PC-3 (cell line): ENCODE measurements around the gene TPRN. TPM values are rescaled to one million over a fixed set of nuclear protein-coding genes. Genes with fewer than 3 reads are reported as not detected.

ENCODE experiments used
- ATAC-seq: fragments of 200-7000 bp; cut with Tn5 transposase; 2 replicates; pipeline ENCODE4 v1.9.1; 2020; ENCODE audit warnings: mild to moderate bottlenecking, moderate library complexity
- BruUV-seq: library from RNA; stranded (reverse); fragments of 400-500 nt; replicated peaks from 2 replicates; lab custom pipeline; 2021; lab: Mats Ljungman, UMichigan
- CTCF ChIA-PET: fragments of 300-600 bp; sonication (Branson Sonifier 250); formaldehyde crosslinking; loops from one replicate; lab custom pipeline; 2022; ENCODE audit warnings: antibody characterized with exemption; lab: Charles Lee
- POLR2A ChIA-PET: fragments of 300-600 bp; sonication (Branson Sonifier 250); formaldehyde crosslinking; loops from one replicate; lab custom pipeline; 2022; ENCODE audit warnings: antibody characterized with exemption; ENCODE audit not compliant: unreplicated experiment; lab: Charles Lee
- DNase-seq: peaks from one replicate; pipeline ENCODE4 v3.0.0-alpha.2; 2015
- H2AFZ ChIP-seq: fragments of 300-600 bp; sonication (generic); 2 replicates; pipeline ENCODE4 v1.6.0; 2016; ENCODE audit warnings: antibody characterized with exemption, low read length
- H3F3A ChIP-seq: fragments of 300-600 bp; sonication (generic); one replicate; pipeline ENCODE4 v1.6.0; 2017; ENCODE audit warnings: antibody characterized with exemption, low read length, control low read depth, mild to moderate bottlenecking; ENCODE audit not compliant: unreplicated experiment
- H3K27ac ChIP-seq: fragments of 300-600 bp; sonication (generic); 2 replicates; pipeline ENCODE4 v1.5.1; 2016; ENCODE audit warnings: mild to moderate bottlenecking, low read length
- H3K27me3 ChIP-seq: fragments of 300-600 bp; sonication (generic); 2 replicates; pipeline ENCODE4 v1.6.1; 2016; ENCODE audit warnings: low read length, mixed read lengths
- H3K36me3 ChIP-seq: fragments of 300-600 bp; sonication (generic); 2 replicates; pipeline ENCODE4 v1.6.1; 2016; ENCODE audit warnings: low read depth, mixed run types, low read length, mixed read lengths
- H3K4me1 ChIP-seq: fragments of 300-600 bp; sonication (generic); 2 replicates; pipeline ENCODE4 v1.5.1; 2016; ENCODE audit warnings: low read length; ENCODE audit not compliant: insufficient read depth
- H3K4me2 ChIP-seq: fragments of 300-600 bp; sonication (generic); 2 replicates; pipeline ENCODE4 v1.6.0; 2016; ENCODE audit warnings: low read length
- H3K4me3 ChIP-seq: fragments of 300-600 bp; sonication (generic); 2 replicates; pipeline ENCODE4 v1.5.1; 2016; ENCODE audit warnings: mild to moderate bottlenecking, low read length, mixed read lengths
- H3K79me2 ChIP-seq: fragments of 300-600 bp; sonication (generic); 2 replicates; pipeline ENCODE4 v1.6.1; 2017; ENCODE audit warnings: low read length, mixed read lengths
- H3K9ac ChIP-seq: fragments of 300-600 bp; sonication (generic); 2 replicates; pipeline ENCODE4 v1.6.0; 2016; ENCODE audit warnings: mild to moderate bottlenecking, low read length
- H3K9me2 ChIP-seq: fragments of 300-600 bp; sonication (generic); replicated peaks from 2 replicates; pipeline ENCODE4 v1.6.1; 2016; ENCODE audit warnings: mixed run types, low read length, mixed read lengths
- H3K9me3 ChIP-seq: fragments of 300-600 bp; sonication (generic); 2 replicates; pipeline ENCODE4 v1.6.1; 2016; ENCODE audit warnings: low read length, mixed read lengths
- H4K20me1 ChIP-seq: fragments of 300-600 bp; sonication (generic); 2 replicates; pipeline ENCODE4 v1.6.1; 2016; ENCODE audit warnings: low read length, mixed read lengths
- EZH2 ChIP-seq: fragments of 300-600 bp; sonication (generic); IDR thresholded peaks from one replicate; pipeline ENCODE4 v1.6.1; 2017; ENCODE audit warnings: antibody characterized with exemption, mild to moderate bottlenecking, low read length; ENCODE audit not compliant: unreplicated experiment
- EZH2phosphoT487 ChIP-seq: fragments of 300-600 bp; sonication (generic); IDR thresholded peaks from 2 replicates; pipeline ENCODE4 v1.6.1; 2018; ENCODE audit warnings: mild to moderate bottlenecking, antibody characterized with exemption, low read length, borderline replicate concordance
- intact Hi-C: fragments of 100-400 bp; cut with micrococcal nuclease; formaldehyde crosslinking; loops from 2 replicates; pipeline ENCODE4 v1.9.0; 2023
- total RNA-seq: library from RNA; depleted of rRNA; stranded (reverse); fragments of >200 nt; gene quantifications from 2 replicates; pipeline ENCODE4 v1.2.3, GENCODE V29; 2014
- TF ChIP-seq, protein P1 (sequence below): fragments of 300-600 bp; sonication (generic); conservative IDR thresholded peaks from 2 replicates; pipeline ENCODE4 v1.5.1; 2017; ENCODE audit warnings: antibody characterized with exemption, low read depth, mild to moderate bottlenecking, low read length

The TPRN gene
- total RNA-seq, 1 experiment from 2014 or later = 11.3 TPM

DNA sequence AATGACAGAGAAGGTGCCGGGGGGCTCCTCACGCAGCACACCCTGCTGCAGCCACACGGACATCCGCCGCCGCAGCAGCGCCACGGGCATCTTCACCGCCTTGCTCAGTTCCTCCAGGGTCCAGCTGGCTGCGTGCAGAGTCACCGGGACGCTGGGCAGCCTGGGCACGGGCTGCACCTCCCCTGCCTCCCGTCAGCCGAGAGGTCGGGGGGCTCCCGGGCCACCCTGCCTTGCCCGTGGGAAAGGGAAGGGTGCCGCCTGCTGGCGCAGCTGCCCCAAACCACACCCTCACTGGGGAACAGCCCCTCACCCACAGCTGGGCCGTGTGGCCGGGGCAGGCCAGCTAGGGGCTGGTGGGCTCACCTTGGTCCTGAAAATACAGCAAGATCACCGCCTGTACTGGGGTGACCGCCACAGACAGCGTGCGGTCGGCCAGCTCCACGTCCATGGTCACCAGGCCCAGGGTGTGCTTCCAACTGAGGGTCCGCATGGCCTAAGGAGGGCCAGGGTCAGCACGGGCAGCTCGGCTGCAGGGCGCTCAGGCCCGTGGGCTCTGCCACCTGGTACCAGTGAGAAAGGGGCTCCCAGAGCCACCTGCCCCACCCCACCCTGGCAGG, 25.1 kb downstream of the TPRN start:
- Histone ChIP-seq H3K9me2 (no peaks in the 10 kb centered on the region), H4K20me1 (no peaks in the 10 kb centered on the region), H3K4me2 (no peak overlapping the region), H3K27me3 (no peaks in the 10 kb centered on the region), H3K4me1 (no peaks in the 10 kb centered on the region), H3K9me3 (no peaks in the 10 kb centered on the region), H3F3A (no peaks in the 10 kb centered on the region), H3K36me3 (no peaks in the 10 kb centered on the region), H3K9ac (no peak overlapping the region), H3K4me3 (no peak overlapping the region), H2AFZ (no peak overlapping the region), H3K27ac (no peak overlapping the region), H3K79me2 (no peaks in the 10 kb centered on the region)
- no TSS peak for BruUV-seq
- TF ChIP-seq, protein P1, sequence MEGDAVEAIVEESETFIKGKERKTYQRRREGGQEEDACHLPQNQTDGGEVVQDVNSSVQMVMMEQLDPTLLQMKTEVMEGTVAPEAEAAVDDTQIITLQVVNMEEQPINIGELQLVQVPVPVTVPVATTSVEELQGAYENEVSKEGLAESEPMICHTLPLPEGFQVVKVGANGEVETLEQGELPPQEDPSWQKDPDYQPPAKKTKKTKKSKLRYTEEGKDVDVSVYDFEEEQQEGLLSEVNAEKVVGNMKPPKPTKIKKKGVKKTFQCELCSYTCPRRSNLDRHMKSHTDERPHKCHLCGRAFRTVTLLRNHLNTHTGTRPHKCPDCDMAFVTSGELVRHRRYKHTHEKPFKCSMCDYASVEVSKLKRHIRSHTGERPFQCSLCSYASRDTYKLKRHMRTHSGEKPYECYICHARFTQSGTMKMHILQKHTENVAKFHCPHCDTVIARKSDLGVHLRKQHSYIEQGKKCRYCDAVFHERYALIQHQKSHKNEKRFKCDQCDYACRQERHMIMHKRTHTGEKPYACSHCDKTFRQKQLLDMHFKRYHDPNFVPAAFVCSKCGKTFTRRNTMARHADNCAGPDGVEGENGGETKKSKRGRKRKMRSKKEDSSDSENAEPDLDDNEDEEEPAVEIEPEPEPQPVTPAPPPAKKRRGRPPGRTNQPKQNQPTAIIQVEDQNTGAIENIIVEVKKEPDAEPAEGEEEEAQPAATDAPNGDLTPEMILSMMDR = no peak
- TF ChIP-seq EZH2phosphoT487 (no peak), EZH2 (no peak)
- ChIA-PET POLR2A (no interaction called here), CTCF (no interaction called here)
- ATAC-seq (no peak), DNase-seq (no peak)
- intact Hi-C loops = no loop called here

DNA sequence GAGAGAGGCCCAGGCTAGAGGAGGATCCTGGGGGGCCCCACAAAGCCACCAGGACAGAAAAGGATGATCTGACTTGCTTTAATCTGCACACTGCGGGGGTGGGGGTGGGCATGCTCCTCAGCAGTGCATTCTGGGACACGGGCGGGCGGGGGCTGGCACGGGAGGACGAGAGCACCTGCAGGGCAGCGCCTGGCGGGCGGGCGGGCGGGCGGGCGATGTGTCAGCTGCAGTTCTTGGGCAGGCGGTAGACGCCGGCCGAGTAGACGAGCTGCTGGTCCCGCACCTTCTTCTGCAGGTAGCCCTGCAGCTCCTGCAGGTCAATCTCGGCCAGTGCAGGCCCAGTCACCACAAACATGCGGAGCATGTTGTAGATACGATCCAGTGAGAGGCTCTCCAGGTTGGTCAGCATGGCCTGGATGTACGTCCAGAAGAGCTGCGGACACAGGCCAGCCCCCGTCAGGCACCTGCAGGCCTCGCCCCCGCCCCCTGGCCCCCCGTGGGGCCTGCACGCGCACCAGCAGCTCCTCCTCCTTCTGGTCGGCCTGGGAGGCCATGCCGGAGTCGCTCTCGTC, 25.7 kb downstream of the TPRN start:
- no peaks in the 10 kb centered on the region for H3K36me3 ChIP-seq
- ATAC-seq (no peak), DNase-seq (no peak)
- intact Hi-C loops = no loop called here
- H3K4me2 ChIP-seq = no peak overlapping the region
- ChIA-PET CTCF (no interaction called here), POLR2A (no interaction called here)
- H3K79me2 ChIP-seq = no peaks in the 10 kb centered on the region
- H3K9me3 ChIP-seq = no peaks in the 10 kb centered on the region
- H3K27me3 ChIP-seq = no peaks in the 10 kb centered on the region
- H3K27ac ChIP-seq = no peak overlapping the region
- H2AFZ ChIP-seq = no peak overlapping the region
- no peak overlapping the region for H3K4me3 ChIP-seq
- TF ChIP-seq EZH2 (no peak), EZH2phosphoT487 (no peak)
- TF ChIP-seq, protein P1 = no peak
- no TSS peak for BruUV-seq
- H3F3A ChIP-seq = no peaks in the 10 kb centered on the region
- H3K4me1 ChIP-seq = no peaks in the 10 kb centered on the region
- H3K9me2 ChIP-seq = no peaks in the 10 kb centered on the region
- no peaks in the 10 kb centered on the region for H4K20me1 ChIP-seq
- H3K9ac ChIP-seq = no peak overlapping the region
